HG02943 (cell line): ENCODE measurements around the gene SLC25A21.
"Not testable (repeated sequence)": the region's sequence is repeated elsewhere in the genome, so short reads cannot be mapped to it uniquely, and the experiment has no call there.

ENCODE experiments used
- ATAC-seq: cut with Tn5 transposase; IDR thresholded peaks from one replicate; pipeline ENCODE4 v1.9.1; 2021; ENCODE audit warnings: mild to moderate bottlenecking, low read depth, moderate library complexity; ENCODE audit not compliant: unreplicated experiment

SLC25A21 gene

DNA sequence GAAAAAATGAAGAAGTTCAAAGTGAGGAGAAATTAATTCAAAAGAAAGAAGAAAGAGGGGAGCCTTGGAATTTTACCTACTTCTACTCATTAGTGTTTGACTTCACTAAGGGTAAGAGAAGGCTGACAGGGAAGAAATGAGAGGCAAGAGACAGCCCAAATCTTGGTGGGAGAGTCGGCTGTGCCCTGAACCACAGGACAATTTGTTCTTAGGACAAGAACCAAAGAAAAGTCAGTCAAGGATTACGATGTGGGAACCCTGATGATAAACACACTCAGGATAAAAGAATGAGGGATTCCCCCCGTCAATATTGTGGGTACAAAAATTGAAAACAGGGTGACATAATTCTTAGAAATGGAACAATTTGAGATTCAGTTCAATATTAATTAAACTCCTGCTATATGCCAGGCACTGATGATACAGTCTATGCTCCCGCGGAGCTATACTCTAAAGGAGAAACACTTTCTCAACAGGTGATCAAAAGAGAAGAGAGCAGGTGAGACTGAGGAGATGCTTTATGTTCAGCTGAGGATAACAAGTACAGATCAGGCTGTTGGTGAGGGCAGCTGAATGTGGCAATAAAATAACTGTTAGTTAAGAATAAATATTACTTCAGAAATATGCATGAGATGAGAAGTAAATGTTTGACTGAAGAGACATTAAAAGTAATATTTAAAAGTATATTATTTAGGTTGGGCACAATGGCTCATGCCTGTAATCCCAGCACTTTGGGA, 175.4 kb downstream of the SLC25A21 start:
- no peak for ATAC-seq

DNA sequence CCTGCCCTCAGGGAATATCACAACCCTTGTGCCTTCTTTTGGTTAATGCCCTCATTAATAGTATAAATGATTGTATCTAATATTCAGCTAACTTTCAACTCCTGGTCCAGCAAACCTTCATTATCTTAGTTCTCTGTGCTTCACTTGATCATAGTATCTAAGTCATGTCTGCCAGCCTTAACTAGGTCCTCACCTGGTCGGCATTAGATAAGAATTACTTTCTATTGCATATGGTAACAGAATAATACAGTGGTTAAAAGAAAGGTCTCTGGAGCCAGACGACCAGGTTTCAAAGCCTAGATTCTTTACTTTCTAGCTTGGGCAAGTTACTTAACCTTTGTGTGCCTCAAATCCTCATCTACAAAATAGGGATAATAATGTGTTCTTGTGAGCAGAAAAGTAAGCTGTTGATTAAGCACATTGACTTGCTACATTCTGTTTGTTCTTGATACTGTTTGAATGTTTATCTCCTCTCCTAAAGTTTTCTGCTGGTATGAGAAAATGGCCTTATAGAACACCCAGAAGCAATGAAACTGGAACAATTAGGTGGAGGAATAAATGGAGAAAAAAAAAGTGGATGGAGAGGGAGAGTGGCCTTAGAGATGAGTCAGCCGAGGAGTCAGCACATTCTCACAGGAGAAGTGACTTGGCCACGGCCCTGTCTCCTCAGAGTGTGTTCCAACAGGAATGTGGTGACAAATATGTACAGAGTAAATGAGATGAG, 176.1 kb downstream of the SLC25A21 start:
- ATAC-seq: no peak

DNA sequence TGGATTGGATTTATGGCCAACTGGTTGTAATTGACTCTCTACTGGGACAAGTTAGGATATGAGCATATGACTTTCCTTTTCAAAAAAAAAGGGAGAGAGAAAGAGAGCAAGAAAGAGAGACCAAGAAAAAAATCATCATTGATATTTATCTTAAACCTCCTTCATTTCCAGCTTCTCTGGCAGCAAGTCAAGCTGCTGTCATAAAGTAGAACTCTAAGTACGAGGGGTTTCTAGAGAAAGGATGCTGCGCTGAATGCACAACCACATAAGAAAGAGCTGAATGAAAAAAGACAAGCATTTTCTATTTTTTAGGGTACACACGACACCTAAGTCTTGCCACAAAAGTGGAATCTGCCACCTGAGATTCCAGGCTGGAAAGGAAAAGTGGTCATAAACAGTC, 182.6 kb downstream of the SLC25A21 start:
- ATAC-seq: no peak

DNA sequence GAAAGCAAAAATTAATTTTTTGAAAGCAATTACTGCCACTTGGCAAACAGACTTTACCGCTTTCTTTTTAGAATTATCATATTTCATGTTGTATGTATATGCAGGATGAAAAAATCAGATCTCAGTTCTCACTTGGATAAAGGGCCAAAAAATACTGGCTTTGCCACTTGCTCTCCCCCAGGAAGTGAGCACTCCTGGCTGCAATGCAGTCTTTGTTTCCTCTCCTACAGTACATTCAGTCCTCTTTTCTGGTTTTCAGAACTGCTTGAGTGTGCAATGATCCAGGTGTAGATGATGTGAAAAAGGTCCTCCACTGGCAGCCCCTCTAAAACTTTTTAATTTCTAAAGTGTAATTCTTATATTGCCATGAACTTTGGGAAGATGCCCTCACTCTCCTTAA, 183.4 kb downstream of the SLC25A21 start:
- ATAC-seq: no peak

DNA sequence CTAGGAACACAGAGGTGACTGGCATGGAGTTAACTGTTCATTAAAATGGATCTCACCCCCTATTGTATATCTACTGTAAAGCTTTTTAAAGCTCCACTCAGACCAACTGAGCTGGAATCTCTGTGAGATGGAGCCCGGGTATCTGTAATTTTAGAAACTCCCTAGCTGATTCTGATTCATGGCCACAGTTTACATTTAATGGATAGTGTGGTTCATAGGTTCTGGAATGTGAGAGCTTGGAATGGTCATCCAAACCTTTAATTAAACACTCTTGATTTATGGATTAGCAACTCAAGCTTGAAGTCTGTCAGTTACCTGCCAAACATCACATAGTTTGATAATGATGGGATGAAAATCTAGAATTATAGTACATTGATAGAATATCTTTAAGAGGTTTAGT, 183.8 kb downstream of the SLC25A21 start:
- no peak for ATAC-seq

DNA sequence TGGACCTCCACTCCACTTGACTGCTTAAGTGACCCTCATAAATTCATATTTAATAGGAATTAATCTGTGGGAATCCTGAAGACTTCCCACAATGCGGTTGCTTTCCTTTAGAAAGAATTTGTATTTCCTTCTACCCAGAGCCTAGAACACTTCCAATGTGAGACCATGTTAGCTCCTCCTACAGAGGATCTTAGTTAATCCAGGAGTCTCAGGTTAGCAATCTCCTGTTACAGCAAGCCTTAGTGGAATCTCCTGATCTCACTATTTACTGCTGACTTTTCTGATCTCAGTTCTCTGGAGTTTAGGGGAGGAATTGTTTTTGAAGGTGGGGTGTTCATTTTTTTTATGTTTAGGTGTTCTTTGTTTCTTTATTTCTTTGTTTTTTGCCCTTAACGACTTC, 186.0 kb downstream of the SLC25A21 start:
- no peak for ATAC-seq

DNA sequence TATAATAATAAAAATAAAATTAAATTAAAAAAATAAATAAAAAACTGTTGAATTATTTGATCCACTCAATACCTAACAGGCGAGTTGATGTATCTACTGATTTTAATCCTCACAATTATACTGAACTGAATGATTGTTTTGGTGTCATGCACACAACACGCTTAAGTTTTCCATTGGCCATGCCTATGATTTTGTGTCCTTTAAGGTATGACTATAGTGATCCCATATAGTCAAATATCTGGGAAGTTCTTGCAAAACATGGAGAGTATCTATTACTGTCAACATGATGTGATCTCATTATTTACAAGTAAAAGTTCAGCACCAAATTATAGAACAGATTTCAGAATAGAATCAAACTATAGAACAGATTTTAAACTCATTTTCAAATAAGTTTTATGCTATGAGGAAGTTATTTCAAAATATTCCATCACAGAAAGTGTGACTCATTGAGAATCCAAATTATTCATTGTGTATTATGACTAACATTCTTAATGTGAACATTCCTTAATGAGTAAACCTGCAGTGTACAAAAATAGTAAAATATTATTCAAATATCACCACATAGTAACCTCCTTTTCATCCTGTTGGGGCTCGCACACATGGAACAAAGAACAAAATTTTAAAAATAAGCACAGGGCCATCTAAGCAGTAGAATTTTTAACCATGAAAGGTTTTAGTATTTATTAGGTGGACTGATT, 190.4 kb downstream of the SLC25A21 start:
- ATAC-seq: no peak

DNA sequence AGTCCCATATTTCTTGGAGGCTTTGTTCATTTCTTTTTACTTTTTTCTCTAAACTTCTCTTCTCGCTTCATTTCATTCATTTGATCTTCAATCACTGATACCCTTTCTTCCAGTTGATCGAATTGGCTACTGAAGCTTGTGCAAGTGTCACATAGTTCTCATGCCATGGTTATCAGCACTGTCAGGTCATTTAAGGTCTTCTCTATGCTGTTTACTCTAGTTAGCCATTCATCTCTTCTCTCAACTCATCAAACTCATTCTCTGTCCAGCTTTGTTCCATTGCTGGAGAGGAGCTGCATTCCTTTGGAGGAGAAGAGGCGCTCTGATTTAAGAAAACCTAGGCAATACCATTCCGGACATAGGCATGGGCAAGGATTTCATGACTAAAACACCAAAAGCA, 192.0 kb downstream of the SLC25A21 start:
- not testable (repeated sequence) for ATAC-seq

DNA sequence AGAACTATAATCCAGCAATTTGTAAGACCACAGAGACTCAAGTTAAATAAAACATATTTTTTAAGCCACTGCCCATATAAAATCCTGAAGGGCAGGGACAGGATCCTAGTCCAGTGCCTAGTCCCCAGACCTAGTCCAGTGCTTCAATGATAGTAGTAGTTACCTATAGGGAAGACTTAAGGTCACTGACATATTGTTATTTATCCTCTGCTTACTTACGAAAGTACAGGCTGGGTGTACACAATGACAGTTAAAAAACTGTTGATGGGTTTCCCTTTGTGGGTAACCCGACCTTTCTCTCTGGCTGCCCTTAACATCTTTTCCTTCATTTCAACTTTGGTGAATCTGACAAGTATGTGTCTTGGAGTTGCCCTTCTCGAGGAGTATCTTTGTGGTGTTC, 192.5 kb downstream of the SLC25A21 start:
- ATAC-seq: no peak

DNA sequence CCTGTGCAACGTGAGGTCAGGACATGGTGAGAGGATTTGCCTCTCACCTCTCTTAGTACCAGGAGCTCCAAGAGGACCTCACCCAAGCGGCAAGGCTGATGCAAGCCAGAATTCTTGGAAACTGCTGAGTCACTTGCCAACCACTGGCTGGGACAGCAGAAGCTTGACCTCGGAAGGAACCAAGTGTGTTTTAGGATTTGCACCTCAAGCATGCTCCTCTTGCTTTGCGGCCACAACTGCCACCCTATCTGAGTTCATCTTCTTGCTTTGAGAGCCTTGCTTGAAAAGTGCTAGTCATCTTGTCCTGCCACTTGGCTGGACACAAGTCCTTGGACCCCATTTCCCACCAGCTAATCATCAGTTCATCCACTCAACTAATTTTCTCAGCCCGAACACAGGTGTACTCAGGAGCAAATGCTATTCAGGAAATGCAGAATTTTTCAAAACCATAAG, 195.8 kb downstream of the SLC25A21 start:
- no peak for ATAC-seq

DNA sequence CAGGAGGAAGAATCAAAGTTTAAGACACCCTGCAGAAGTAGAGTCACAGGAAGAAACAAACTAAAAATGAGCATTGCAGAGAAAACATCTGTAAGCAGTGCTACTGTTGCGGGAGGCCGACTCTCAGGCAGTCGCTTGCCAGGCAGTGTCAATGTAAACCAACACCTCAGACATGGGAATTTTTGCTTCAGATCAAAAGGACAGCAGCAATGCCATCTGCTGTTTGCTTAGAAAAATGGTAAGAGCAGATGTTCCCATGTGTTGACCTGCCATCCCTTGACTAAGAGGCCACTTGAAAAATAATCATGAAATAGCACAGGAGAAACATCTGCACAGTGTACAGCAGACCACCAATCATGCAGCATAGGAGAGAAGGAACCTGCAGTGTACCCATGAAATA, 196.6 kb downstream of the SLC25A21 start:
- no peak for ATAC-seq

DNA sequence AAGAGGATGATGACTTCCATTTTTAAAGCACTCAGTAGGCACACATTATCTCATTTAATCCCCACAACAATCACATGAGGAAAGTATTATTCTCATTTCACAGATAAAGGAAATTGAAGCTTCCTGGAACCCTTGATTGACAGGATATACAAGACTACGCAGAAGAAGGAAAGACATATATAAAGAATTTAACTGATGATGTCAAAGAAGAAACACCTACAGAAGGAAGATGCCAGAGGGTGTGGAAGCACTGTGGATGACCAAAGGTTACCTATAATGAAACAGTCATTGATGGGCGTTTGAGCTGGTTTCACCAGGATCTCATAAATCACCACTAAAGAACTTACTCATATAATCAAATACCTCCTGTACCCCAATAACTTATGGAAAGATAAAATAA, 197.4 kb downstream of the SLC25A21 start:
- no peak for ATAC-seq

DNA sequence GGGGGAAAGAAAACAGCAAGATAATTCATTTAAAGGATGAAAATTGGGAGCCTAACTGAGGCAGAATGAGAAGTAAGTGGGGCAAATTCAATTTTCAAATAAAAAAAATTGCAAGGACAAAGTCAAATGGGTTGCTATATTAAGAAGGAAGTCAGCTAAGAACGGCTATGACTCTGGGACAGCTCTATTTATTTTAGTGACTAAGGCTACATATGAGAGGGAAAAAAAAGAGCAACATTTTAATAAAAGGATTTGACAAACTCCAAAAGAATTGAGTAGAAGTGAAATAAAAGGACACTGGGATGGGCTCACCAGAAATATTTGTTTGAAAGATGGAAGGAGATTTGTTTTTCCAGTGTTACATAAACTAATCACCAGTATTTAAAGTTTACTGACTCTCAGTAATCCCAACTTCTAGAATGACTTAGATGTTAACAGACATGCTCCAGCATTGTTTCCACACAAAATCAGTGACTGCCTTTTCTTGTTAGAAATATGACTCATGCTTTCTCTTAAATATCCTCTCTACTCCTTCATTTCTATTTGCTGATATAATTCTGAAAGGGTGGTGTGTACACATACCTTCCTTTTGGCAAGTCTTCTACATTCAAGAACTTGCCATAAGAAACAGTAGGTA, 198.5 kb downstream of the SLC25A21 start:
- no peak for ATAC-seq

DNA sequence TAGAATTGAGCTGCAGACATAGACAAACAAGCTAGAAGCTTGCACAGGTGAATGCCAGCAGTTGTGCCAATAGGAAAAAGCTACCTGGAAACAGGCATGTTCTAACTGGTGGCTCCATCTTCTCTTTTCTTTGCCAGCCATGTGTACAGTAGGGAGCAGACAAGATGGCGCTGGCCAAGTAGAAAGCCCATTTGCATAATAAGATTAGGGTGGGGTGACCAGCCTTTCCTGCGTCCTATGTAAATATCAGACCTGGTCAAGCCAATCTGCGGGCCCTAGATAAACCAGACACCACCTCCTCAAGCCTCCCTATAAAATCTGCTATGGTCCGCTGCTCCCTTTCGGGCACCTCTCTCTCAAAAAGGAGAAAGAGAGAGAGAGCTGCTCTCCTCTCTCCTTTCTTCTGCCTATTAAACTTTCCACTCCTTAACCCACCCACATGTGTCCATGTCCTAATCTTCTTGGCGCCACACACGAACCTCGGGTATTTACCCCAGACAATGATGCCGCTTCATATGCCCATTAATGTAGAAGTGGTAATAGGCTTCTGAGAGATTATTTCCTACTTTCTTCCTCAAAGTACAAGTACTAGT, 201.0 kb downstream of the SLC25A21 start:
- no peak for ATAC-seq

DNA sequence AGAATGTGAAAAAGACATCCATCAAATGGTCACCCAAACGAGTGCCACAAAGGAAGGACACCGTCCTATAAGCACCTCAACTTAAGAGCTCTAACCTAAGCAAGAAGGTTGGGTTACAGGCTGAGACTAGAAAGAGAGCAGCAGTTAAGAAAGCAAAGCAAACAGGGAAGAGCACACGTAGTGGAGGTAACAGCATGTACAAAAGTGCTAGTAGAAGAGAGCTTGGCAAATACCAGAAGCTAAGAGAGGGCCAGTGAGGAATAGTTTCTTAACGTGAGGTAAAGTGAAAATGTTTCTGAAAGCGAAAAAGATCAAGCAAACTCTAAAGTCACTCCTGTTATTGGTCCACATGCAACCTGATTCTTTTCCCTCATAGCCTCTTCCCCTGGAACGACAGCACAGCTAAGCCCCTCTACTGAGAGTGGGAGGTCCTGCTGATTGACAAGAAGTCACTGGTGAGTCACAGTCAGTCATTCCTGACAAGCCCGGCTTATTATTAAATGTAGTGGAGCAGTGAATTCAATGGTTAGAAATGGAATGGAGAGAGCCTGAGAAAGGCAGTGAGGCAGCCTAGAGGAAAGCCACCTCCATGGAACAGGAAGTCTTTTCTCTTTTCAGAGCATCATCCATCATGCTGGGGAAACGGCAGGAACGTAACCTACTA, 204.4 kb downstream of the SLC25A21 start:
- no peak for ATAC-seq

DNA sequence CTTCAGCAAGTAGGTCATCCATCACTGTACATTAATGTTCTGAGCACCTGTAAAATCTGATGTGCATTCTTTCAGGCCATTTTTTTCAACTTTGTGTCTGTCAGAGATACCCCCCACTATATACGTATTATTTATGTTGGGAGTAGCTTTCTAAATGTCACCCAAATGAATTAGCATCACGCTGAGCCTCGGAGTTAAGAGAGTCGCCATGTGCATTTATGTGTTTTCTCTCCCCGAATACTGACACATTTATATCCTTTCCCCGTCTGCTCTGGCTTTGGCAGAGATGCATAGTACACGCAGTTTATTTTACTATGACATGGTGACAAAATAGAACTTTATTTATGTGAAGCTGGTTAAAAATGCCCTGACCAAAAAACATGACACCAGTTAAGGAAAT, 216.4 kb downstream of the SLC25A21 start:
- ATAC-seq: no peak

DNA sequence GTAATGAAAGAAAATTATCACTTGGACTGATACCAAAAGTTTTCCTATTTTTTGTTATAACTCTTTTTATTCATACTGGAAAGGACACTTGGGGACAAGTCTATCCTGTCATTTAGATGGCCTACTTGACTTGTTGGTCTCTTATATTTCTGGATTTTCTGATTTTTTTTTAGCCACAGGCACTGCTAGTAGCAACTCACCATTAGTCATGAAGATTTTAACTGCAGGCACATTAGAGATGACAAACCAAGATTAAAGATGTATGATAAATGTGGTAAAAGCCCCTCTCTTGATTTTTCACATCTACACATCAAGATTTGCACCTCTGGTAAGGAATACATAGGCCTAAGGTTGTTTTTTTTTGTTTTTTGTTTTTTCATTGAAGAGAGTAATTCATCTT, 217.0 kb downstream of the SLC25A21 start:
- ATAC-seq: no peak

DNA sequence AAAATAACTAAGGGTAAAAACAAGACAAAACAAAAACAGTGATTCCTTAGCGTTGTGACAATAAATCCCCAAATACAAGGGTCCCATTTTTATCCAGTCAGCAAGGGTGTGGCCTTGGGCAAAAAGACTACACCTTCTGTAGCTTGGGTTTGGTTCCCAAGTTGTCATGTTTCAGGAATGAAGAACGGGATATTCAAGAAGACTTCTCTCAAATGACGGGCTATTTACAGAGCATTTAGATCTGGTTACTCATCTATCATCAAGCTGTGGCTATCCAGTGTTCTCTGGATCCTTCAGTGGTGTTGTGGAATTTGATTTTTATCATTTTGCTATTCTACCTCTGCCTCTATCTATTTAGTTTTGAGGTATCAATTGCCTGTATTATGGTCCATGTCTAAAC, 219.7 kb downstream of the SLC25A21 start:
- ATAC-seq: no peak

DNA sequence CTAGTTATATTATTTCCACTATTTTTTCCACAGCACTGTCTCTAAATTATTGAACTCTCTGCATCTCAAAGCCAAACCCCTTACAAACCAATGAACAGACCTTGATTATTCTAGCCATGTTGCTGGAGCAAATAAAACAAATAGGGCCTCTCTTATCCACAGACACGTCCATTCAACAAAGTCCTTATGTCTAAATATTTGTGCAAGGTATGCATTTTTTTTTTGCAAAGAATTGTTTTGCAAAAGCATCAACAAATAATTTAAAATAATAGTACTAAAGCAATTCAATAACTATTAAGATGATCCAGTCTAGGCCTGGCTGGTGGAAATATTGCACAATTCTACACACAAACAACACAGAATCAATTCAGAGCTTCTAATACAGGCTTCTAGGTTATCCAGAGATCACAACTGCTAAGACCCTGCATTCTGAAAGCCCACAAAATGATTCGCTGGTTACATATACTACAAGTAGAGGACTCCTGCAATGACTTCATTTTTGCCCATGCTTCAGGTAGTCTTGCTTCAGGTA, 221.0 kb downstream of the SLC25A21 start:
- no peak for ATAC-seq

DNA sequence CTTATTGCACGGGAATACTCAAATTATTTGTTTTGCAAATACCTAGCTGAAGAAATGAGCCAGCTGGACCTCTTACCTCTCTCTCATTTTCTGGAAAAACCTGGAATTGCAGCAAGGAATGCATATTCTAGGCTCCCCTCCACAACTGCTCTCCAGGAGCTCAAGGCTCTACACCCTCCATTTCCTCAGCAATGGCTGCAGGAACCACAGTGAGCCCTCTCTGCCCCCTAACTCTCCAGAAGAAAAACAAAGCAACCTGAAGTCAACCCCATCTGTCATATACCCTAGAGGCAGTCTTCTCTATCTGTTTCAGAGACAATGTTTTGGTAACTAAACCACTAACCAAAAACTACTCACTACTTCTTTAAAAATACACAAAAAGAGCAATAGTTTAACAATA, 221.6 kb downstream of the SLC25A21 start:
- no peak for ATAC-seq
